Measurements from ENCODE around the gene MAST4.
"Not testable (repeated sequence)": the region's sequence is repeated elsewhere in the genome, so short reads cannot be mapped to it uniquely, and the experiment has no call there.

Gene MAST4

DNA sequence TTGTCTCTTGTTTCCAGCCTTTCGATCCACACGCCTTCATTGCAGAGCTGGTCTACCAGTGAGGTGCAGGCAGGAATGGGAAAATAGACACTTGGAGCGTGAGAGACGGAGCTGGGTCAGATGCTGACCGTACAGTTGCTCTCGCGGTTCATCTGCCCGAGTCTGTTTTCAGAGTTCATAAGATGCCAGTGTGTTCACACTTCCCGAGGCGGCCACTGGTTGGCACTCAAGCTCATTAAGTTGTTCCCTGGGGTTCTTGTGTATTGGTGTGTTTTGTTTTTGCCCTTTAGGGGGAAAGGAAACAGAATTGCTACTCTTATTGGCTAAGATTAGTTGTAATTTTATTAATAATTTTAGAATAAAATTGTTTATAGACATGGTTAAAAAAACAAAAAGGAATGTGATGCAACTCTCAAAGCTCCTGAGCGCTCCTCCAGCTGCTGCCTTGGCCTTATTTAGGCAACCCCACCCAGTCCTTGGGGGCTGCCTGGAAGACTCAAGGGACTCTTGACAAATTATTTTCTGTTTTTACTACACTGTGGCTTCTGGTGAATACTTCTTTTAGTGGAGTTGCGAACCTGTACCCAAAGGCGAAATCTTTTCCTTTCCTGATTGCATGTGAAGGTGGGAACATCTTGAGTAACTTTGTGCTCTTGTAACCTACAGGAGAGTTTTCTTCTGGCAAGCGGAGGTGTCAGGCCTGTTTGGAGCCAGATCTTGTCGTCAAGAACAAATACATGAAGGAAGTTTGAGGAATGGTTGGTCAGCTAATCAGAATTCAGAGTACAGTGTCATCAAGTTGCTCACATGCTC is 146.1 kb downstream of the MAST4 start:
- H3K4me3 ChIP-seq (ENCODE audit: control insufficient read depth, low read depth, low read length): no peak overlapping the region
- TF ChIP-seq, protein P1, sequence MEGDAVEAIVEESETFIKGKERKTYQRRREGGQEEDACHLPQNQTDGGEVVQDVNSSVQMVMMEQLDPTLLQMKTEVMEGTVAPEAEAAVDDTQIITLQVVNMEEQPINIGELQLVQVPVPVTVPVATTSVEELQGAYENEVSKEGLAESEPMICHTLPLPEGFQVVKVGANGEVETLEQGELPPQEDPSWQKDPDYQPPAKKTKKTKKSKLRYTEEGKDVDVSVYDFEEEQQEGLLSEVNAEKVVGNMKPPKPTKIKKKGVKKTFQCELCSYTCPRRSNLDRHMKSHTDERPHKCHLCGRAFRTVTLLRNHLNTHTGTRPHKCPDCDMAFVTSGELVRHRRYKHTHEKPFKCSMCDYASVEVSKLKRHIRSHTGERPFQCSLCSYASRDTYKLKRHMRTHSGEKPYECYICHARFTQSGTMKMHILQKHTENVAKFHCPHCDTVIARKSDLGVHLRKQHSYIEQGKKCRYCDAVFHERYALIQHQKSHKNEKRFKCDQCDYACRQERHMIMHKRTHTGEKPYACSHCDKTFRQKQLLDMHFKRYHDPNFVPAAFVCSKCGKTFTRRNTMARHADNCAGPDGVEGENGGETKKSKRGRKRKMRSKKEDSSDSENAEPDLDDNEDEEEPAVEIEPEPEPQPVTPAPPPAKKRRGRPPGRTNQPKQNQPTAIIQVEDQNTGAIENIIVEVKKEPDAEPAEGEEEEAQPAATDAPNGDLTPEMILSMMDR (conservative IDR thresholded peaks at IDR 0.05; ENCODE audit: control insufficient read depth, insufficient read depth, low read depth, low read length): peak; percentile 12
- DNase-seq (ENCODE audit: low read depth): no peak

DNA sequence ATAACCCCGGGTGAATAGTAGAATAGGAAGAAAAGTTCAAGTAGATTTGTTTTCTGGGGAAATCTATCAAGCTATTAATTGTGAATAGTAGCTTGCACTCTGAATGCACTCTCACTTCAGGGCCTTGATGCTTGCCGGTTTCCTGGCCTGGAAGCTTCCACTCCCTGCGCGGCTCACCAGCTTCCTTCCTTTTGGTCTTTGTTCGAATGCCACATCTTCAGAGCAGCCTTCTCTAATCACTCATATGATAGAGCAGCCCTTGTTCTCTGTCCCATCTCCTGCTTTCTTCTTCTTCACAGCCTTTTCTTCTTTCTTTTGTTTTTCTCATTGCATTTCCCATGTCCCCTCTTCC is 146.7 kb downstream of the MAST4 start:
- TF ChIP-seq, protein P1 (conservative IDR thresholded peaks at IDR 0.05; ENCODE audit: control insufficient read depth, insufficient read depth, low read depth, low read length): no peak
- DNase-seq (ENCODE audit: low read depth): no peak
- no peak overlapping the region for H3K4me3 ChIP-seq (ENCODE audit: control insufficient read depth, low read depth, low read length)

GRCh38 chr5:66743344-66743743 is 147.2 kb downstream of the MAST4 start:
- H3K4me3 ChIP-seq (ENCODE audit: control insufficient read depth, low read depth, low read length): no peak overlapping the region
- DNase-seq (ENCODE audit: low read depth): no peak
- TF ChIP-seq, protein P1 (conservative IDR thresholded peaks at IDR 0.05; ENCODE audit: control insufficient read depth, insufficient read depth, low read depth, low read length): no peak

DNA sequence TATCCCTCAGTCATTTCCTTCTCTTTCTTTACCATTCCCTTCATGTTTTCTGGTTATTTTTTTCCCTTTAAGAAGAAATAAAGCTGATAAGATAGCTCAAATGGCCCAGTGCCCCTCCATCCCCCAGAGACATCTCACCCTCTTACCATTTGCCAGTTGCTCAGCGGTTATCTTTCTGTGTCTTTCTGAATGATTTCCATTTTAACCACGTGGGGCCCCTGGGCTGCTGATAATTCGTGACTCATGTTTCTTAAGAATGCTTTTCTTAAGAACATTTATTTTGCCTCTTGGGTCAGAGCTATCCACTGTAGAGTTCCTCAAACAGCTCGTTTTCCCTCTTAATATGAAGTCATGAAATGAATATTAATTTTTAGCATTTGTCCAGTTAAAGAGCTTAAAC is 147.8 kb downstream of the MAST4 start:
- TF ChIP-seq, protein P1 (conservative IDR thresholded peaks at IDR 0.05; ENCODE audit: control insufficient read depth, insufficient read depth, low read depth, low read length): no peak
- no peak overlapping the region for H3K4me3 ChIP-seq (ENCODE audit: control insufficient read depth, low read depth, low read length)
- peak; percentile 24 for DNase-seq (ENCODE audit: low read depth)

- no peak overlapping the region for H3K4me3 ChIP-seq (ENCODE audit: control insufficient read depth, low read depth, low read length)
- TF ChIP-seq, protein P1 (conservative IDR thresholded peaks at IDR 0.05; ENCODE audit: control insufficient read depth, insufficient read depth, low read depth, low read length): no peak
- DNase-seq (ENCODE audit: low read depth): no peak
These were observed 149.1 kb downstream of the MAST4 start for GRCh38 chr5:66745297-66745696.

- no peak overlapping the region for H3K4me3 ChIP-seq (ENCODE audit: control insufficient read depth, low read depth, low read length)
- DNase-seq (ENCODE audit: low read depth): no peak
- TF ChIP-seq, protein P1 (conservative IDR thresholded peaks at IDR 0.05; ENCODE audit: control insufficient read depth, insufficient read depth, low read depth, low read length): no peak
These were observed 151.4 kb downstream of the MAST4 start for GRCh38 chr5:66747607-66748006.

GRCh38 chr5:66752668-66753067 is 156.5 kb downstream of the MAST4 start:
- DNase-seq (ENCODE audit: low read depth); H3K4me3 ChIP-seq (ENCODE audit: control insufficient read depth, low read depth, low read length): not testable (repeated sequence)
